ENCODE results near the gene PSMD6.

Gene PSMD6

DNA sequence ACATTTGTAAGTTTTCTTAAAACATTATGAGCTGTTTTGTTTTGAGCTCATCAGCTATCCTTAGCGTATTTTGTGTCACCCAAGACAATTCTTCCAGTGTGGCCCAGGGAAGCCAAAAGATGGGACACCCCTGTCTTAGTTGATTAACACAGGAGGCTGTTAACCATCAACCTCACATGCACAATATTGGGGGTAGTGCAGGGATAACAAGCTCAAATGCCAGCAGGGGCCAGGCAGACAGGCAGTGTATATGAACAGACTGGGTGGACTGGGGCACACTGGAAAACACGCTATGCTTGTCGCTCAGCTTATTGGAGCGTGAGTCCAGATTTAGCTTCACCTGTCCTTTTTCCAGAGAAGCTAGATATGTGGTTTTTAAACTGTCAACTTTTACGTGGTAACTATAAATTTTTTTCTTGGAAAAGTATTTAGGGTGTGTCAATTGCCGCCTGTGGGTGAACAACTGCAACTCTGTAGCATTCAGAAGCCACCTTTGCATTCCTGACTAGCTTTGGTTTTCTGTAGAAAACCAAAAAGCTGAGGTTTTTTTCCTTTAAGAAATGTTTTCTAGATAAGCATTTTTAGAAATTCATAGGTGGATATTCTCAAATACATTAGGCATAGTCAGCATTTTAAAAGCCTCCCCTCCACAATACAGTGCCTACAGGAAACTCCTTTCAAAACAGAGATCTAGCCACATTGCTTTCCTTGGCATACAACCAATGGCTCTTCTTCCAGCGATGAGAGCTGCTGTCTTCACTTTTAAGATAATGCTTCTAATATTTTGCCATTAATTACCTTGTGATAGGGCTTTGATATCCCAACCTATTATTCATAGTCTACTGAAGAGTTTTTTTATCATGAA lies 14.6 kb downstream of the PSMD6 start:
- DNase-seq (ENCODE audit: low spot score), result no peak

GRCh38 chr3:64008017-64008416 lies 15.3 kb downstream of the PSMD6 start:
- DNase-seq (ENCODE audit: low spot score), result no peak

DNA sequence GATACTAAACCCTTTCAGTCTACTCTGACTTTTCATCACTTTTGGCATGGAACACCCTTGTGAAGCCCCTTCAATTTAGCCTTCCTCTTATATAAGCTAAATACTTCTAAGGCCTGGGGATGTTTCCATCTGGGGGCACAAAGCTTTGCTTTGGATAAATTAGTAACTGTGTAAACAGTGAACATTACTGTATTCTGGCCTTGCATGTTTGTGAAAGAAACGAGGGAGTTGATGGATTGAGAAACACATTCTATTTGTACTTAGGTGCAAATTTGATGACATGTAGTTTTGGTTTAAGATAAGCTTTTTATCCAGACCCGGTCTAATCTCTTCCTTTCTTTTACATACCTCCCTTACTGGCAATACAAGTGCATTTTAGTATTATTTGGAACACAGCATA lies 19.7 kb downstream of the PSMD6 start:
- DNase-seq (ENCODE audit: low spot score), result no peak

DNA sequence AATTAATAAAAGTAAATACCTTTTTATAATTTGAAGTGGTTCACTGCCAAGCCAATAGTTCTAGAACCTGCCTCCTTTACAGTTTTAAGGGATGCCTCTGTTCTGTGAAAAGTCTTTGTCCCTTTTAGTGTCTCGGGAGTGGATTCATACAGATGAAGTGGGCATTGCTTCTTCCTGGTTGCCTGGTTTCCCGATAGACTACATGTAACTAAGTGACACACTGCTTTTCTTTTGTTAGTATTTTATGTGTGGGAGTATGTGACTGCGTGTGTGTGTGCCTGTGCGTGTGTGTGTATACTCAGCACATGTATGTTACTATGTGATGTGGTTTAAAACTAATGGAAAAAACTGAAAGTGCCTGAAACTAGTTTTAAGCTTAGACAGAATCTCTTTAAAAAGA lies 21.1 kb downstream of the PSMD6 start:
- DNase-seq (ENCODE audit: low spot score), result no peak

DNA sequence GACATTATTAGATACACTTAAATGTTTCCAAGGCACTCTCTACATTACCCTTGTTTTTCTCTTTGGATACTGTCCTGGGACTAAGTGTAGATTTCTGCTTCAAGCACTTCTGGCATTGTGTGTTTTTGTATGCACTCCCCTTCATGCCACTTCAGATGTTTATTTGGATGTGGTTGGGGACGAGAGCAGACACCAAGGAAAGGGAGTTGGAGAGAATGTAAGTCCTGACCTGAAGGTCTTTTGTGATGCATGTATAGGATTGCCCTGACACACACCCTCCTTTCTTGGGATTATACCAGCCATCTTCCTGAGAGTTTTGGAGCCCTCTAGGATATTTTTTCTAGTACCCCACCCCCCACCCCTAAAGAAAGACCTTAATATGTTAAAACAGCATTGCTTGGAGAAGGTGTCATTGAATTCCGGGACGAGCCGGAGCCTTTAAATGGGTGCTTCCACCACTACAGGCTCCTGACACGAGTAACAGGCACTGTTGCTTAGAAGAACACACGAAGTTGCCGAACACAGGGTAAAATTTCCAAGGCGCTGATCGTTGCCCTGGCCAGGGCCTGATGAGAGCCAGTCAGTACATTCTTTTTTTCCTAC lies 22.7 kb downstream of the PSMD6 start:
- no peak for DNase-seq (ENCODE audit: low spot score)

DNA sequence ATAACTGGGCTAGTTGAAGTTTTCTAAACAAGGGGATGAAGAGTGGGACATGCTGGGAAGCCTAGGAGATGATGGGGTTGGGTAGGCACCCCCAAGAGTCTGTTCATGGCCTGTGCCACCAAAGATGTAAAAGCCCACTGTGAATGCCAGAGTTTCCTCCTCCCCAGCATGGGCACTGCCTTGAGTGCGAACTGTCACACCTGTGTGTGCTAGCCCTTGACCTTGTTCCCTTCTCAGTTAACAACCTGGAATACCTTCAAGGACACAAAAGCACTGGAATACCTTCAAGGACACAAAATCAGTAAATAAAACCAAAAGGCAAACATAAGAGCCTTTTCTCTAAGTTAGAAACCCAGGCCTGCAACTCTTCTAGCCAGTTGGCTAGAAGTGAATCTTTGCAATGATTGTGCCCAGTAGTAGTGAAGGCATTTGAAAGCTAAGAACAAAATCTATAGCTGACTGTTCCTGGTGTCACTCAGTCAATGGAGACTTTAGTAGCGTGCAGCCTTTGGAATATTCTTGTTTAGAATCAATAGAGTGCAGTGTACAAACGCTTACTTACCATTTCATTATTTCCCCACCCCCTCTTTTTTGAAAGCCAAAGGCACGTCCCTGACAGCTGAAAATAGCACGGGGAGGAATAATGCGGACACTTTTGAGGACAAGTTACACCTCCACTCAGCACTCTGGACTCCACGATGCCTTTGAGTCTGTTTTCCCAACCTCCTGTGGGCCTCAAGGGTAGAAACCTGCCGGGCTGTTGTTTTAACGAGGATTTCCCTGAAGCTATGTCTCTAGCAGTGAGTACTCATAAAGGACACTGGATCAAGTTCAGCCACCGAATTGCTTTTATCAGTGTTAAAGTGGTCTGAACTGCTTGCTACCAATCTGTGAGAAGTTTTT lies 24.2 kb downstream of the PSMD6 start:
- DNase-seq (ENCODE audit: low spot score), result no peak

- DNase-seq (ENCODE audit: low spot score), result no peak
These were observed 28.2 kb downstream of the PSMD6 start for GRCh38 chr3:63995086-63995485.

GRCh38 chr3:63993653-63994079 lies 29.6 kb downstream of the PSMD6 start:
- DNase-seq (ENCODE audit: low spot score), result peak; percentile 83

GRCh38 chr3:63992516-63993209 lies 30.6 kb downstream of the PSMD6 start:
- no peak for DNase-seq (ENCODE audit: low spot score)

GRCh38 chr3:63991666-63992065 lies 31.6 kb downstream of the PSMD6 start:
- no peak for DNase-seq (ENCODE audit: low spot score)

GRCh38 chr3:63990733-63991132 lies 32.6 kb downstream of the PSMD6 start:
- DNase-seq (ENCODE audit: low spot score), result no peak

DNA sequence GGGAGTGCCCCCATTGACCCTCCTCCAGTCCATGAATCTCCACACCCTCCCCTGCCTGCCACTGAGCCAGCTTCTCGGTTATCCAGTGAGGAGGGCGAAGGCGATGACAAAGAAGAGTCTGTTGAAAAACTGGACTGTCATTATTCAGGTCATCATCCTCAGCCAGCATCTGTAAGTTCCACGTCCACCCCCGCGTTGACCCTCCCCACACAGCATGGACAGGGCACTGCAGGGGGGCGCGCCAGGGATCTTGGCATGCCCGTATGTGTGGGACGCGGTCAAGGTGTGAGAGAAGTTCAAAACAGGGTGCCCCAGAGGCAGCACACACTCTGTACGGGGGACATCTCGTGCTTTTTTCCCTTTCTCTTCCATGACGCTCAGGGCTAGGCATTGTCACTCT lies 33.1 kb downstream of the PSMD6 start:
- no peak for DNase-seq (ENCODE audit: low spot score)

- no peak for DNase-seq (ENCODE audit: low spot score)
These were observed 34.4 kb downstream of the PSMD6 start for GRCh38 chr3:63988943-63989342.

- DNase-seq (ENCODE audit: low spot score), result no peak
These were observed 36.5 kb downstream of the PSMD6 start for GRCh38 chr3:63986831-63987230.

DNA sequence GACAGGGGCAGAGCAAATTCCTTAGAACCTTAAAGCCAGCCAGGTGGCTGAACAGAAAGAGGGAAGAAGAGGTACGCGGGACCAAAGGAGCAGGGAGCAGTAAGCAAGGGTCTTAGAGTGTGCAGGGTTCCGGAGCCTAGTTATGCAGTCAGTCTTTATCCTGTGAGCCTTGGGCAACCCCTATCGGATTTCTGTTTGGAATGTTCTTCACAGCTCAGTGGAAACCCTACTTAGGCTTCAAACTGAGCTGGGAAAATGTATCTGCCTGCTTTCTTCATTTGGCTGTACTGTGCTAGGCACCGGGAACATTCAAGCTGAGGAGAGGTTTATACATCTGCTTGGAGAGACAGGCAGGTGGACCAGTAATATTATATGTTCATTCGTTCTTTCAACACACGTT lies 37.1 kb downstream of the PSMD6 start:
- DNase-seq (ENCODE audit: low spot score), result no peak

GRCh38 chr3:63984391-63984790 lies 38.9 kb downstream of the PSMD6 start:
- no peak for DNase-seq (ENCODE audit: low spot score)

DNA sequence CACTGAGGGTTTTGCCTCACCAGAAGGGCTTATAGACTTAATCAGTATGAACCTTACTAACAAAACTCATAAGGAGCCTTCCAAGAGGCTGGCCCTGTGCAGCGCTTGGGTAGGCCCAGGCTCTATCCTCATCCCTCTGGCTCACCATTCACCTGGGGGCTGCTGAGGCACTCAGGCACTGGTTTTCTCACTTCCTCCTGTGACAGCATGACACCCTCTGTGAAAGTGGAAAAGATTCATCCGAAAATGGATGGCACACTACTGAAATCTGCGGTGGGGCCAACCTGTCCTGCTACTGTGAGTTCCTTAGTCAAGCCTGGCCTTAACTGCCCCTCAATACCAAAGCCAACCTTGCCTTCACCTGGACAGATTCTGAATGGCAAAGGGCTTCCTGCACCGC lies 41.3 kb downstream of the PSMD6 start:
- DNase-seq (ENCODE audit: low spot score), result no peak

DNA sequence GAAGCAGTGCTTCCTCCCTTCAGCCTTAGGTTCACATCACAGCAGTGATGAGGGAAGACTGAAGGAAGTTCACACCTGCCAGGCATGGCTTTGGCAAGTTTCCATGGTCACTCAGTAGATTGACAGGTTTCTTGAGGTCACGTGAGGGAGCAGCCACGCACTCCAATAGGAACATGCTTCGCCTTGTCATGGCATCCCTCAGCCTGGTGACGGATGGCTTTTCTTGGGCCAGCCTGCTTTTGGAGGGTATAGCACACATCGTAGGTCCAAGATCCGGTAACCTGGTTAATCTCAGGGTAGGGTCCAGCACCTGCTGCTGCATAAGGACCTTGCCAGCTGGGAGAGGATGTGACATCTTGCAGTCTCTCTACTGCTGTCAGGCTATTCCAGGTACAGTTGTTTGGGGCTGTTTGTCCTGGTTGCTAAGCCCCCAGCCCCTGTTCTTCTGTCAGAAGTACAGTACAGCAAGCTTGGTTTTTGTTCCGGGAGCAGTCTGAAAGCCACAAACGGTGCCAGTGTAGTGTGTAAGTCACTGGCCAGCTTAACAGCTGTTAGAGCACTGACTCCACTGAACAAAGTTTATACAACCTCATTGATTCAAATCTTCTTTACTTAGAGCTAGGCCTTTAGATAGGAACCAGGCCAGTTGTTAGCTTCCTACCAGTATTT lies 42.3 kb downstream of the PSMD6 start:
- DNase-seq (ENCODE audit: low spot score), result no peak

GRCh38 chr3:63980019-63980418 lies 43.3 kb downstream of the PSMD6 start:
- no peak for DNase-seq (ENCODE audit: low spot score)

GRCh38 chr3:63979093-63979885 lies 44.0 kb downstream of the PSMD6 start:
- DNase-seq (ENCODE audit: low spot score), result peak; percentile 68

- no peak for DNase-seq (ENCODE audit: low spot score)
These were observed 45.4 kb downstream of the PSMD6 start for GRCh38 chr3:63977893-63978292.

Data from cerebellar cortex (tissue), 1 donor.